ELR (cell line): ENCODE data around the gene BACH1.
A peak's percentile ranks its signal among the peaks of the same experiment; 100 is the strongest.

Experiments
- DNase-seq: peaks from one replicate; pipeline ENCODE4 v3.0.0-alpha.2; 2015; ENCODE audit warnings: low read depth

Gene BACH1

GRCh38 chr21:29315131-29315749, 16.5 kb downstream of the BACH1 start:
- no peak for DNase-seq

GRCh38 chr21:29316029-29316742, 17.5 kb downstream of the BACH1 start:
- no peak for DNase-seq

GRCh38 chr21:29316806-29317205, 18.1 kb downstream of the BACH1 start:
- no peak for DNase-seq

DNA sequence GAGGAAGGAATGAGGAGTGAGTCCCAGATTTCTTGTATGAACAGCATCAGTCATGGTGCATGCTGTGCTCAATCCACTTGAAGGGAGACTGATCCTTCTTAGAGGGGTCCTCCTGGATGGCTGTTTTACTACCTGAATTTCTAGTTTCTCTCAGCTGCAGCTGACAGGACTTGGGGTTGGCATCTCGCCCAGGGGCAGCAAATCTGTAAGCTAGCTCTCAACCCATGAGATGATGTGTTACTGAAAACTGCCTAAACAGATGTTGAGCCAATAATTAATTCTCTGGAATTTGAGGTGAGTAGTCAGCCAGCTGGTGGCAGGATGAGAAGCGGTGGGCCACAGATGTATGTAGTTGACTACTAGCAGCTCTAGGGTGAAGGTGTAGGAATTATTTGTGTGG, 19.6 kb downstream of the BACH1 start:
- DNase-seq, result no peak

DNA sequence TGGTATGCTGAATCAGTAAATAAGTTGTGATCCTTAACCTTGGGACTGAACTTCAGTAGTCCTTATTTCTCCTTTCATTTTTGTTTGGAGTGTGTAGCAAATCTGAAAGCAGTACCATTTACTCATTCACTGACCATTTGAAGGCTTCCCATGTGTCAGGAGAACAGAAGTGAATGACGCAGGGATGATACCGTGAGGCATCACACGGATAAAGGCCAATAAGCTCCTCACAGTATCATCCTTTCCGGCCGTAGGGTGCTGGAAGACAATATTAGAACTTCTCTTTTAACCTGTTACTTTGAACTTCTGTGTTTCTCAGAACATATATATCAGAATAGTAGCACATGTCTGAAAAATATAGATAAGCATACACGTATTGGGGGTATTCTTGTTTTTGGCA, 21.3 kb downstream of the BACH1 start:
- no peak for DNase-seq

DNA sequence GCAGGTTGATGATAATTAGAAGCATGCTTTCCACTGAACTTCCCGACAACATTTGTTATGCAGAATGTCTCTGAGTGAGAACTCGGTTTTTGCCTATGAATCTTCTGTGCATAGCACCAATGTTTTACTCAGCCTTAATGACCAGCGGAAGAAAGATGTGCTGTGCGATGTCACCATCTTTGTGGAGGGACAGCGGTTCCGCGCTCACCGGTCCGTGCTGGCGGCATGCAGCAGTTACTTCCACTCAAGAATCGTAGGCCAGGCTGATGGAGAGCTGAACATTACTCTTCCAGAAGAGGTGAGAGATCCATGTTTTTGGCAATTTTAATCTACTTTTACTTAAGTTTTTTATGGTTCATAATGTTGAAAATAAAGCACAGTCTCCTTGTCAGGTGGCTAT, 22.5 kb downstream of the BACH1 start:
- no peak for DNase-seq

- no peak for DNase-seq
Observed at GRCh38 chr21:29321932-29322928, 23.5 kb downstream of the BACH1 start.

DNA sequence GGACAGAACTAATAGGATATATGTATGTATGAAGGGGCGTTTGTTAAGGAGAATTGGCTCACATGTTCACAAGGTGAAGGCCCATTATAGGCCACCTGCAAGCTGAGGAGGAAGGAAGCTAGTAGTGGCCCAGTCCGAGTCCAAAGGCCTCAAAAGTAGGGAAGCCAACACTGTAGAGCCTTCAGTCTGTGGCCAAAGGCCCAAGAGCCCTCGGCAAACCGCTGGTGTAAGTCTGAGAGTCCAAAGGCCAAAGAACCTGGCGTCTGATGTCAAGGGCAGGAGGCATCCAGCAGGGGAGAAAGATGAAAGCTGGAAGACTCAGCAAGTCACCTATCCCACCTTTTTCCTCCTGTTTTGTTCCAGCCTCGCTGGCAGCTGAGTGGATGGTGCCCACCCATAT, 24.5 kb downstream of the BACH1 start:
- DNase-seq, result no peak

- no peak for DNase-seq
Observed at GRCh38 chr21:29326914-29327554, 28.3 kb downstream of the BACH1 start.

DNA sequence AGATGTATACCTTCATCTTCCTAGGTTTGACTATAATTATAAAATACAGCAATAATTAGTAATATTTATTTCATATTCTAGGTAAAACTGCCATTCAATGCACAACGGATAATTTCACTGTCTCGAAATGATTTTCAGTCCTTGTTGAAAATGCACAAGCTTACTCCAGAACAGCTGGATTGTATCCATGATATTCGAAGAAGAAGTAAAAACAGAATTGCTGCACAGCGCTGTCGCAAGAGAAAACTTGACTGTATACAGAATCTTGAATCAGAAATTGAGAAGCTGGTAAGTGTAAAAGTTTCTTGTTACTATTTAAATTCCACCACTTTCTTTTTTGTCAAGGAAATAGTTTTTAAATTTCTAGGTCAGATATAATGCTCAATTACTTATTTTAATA, 30.7 kb downstream of the BACH1 start:
- no peak for DNase-seq

DNA sequence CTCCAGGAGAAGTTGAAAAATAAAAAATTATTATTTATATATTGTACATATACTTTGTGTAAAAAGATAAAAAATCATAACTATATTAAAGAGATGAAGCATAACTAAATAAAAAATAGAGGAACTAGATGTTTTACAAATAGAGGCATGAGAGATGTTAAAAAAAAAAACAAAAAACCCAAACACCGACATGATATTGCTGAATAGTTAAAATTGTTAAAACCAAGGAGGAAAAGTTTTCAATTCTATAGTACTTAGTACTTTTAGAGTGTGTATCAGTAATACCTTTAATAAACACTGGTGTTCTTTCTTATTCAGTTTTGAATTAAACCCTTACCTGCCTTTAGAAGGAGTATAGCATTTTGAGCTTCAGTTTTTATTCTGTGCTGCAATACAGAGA, 32.1 kb downstream of the BACH1 start:
- DNase-seq, result no peak

DNA sequence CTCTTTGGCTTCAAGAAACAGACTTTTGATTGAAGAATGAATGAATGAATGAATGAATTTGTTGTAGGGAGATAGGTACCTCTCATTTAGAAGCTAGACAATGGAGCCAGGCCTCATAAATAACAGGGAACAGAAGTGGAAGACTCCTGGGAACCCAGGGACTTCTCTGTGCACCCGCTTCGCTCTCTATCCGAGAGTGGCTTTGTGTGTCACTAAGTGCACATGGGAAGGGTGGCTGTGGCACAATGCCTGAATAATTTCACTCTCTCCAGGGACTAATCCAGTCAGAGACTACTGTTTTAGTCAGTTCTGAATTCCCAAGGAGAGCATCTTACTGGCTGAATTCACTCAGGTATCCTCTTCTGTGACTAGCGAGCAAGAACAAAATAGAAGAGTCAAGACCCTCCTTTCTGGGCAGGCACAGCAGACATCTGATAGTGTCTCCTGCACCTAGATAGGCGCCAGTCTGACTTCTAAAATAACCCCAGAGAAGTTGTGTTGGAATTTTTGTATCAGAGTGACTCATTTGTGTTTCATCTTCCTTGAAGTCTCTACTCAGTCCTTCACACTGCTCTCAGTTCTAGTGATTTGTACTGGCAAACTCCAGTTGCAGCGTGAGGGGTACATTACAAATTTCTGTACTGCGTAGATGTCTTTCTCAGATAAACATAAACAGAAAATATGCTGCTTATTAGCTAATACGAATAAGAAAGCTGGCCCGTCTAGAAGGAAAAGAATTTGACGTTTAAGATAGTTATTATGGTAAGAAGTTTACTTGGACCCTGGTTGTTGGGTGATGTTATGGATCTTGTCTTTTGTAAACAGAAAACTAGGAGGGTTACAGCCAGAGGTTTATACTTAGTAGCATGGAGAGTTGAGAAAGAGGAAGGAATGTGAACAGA, 34.0 kb downstream of the BACH1 start:
- peak; percentile 86 for DNase-seq

- no peak for DNase-seq
Observed at GRCh38 chr21:29333406-29333805, 34.7 kb downstream of the BACH1 start.

- DNase-seq, result peak; percentile 87
Observed at GRCh38 chr21:29334717-29335428, 36.2 kb downstream of the BACH1 start.

- peak; percentile 73 for DNase-seq
Observed at GRCh38 chr21:29335720-29336119, 37.0 kb downstream of the BACH1 start.

DNA sequence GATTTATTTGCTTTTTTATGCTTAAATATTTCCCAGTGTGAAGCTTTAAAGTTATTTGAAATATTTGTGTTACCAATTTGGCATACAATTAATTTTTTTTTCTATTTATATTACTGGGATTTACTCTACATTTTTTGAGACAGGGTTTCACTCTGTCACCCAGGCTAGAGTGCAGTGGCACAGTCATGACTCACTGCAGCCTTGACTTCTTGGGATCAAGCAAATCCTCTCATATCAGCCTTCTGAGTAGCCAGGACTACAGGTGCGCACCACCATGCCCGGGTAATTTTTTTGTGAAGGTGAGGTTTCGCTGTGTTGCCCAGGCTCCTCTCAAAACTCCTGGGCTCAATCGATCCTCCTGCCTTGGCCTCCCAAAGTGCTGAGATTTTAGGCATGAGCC, 39.5 kb downstream of the BACH1 start:
- no peak for DNase-seq

DNA sequence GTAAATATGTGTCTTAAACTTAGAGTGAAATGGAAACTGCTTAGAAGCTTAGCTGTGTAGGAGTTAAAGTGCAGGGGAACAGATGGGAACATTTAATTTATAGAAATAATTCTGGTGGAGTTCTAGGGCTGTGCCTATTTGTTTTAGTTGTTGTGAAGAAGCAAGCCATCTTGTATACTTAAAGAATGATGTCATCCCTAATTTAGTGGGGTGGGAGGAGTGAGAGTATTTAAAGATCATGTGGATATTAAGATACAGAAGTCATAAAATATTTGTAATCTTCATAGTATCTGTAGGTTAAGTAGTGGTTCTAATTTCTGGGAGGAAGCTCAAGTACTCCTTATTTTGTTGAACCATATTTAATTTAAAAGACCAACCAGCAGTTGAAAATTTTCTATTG, 41.5 kb downstream of the BACH1 start:
- DNase-seq, result no peak

GRCh38 chr21:29342363-29342957, 43.7 kb downstream of the BACH1 start:
- DNase-seq, result peak; percentile 93

DNA sequence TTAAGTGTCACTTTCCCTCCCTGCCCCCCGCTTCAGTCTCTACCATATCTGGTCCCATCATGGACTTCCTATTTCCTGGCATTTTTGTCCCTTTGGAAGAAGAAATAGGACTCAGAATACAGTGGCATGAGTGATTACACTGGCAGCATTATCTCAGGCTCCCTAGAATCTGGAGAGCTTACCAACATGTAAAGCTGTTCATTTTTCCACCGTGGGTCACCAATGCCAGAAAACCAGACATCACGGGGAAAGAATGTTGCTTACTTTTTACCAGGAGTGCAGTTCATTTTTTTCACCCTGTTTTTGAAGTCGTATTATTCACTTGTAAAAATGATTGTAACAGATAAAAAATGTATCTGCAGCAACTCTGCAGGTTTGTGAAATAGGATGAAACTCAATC, 44.8 kb downstream of the BACH1 start:
- peak; percentile 88 for DNase-seq

- no peak for DNase-seq
Observed at GRCh38 chr21:29346281-29346680, 47.6 kb downstream of the BACH1 start.
